ENCODE data around the gene AACS.

DNA sequence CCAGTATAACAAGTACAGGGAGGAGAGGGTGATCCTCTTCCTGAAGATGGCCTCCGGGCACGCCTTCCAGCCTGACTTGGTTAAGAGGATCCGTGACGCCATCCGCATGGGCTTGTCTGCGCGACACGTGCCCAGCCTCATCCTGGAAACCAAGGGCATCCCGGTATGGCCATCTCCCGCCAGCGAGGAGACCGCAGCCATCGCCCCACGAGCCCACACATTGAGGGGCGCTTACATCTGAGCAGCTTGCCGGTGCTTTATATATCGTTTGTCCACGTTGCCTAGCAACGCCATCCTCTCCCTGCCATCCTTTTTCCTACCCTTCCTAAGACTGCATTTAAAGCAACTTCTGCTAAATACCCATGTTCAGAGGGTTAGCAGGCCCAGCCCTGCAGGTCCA is 71.5 kb downstream of the AACS start:
- TF ChIP-seq, protein P1, sequence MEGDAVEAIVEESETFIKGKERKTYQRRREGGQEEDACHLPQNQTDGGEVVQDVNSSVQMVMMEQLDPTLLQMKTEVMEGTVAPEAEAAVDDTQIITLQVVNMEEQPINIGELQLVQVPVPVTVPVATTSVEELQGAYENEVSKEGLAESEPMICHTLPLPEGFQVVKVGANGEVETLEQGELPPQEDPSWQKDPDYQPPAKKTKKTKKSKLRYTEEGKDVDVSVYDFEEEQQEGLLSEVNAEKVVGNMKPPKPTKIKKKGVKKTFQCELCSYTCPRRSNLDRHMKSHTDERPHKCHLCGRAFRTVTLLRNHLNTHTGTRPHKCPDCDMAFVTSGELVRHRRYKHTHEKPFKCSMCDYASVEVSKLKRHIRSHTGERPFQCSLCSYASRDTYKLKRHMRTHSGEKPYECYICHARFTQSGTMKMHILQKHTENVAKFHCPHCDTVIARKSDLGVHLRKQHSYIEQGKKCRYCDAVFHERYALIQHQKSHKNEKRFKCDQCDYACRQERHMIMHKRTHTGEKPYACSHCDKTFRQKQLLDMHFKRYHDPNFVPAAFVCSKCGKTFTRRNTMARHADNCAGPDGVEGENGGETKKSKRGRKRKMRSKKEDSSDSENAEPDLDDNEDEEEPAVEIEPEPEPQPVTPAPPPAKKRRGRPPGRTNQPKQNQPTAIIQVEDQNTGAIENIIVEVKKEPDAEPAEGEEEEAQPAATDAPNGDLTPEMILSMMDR (conservative IDR thresholded peaks at IDR 0.05) = no peak
- TF ChIP-seq EZH2 (IDR thresholded peaks at IDR 0.05; ENCODE audit: low read depth) = no peak
